Fibroblast of the aortic adventitia (primary cell): Measurements from ENCODE around the gene DDX46. TPM values are rescaled to one million over a fixed set of nuclear protein-coding genes. Genes with fewer than 3 reads are reported as not detected.

Experiments
- DNase-seq: peaks from one replicate; pipeline ENCODE4 v3.0.0-alpha.2; 2010; ENCODE audit warnings: low read depth
- H3K4me3 ChIP-seq: 2 replicates; pipeline ENCODE4 v1.5.1; 2011; ENCODE audit warnings: low read depth, mild to moderate bottlenecking, control low read depth, low read length, moderate library complexity
- total RNA-seq: library from RNA; depleted of rRNA; stranded (reverse); fragments of >200 nt; gene quantifications from 2 replicates; pipeline ENCODE4 v1.2.3, GENCODE V29; 2012; ENCODE audit warnings: low replicate concordance
- TF ChIP-seq, protein P1 (sequence below): IDR thresholded peaks from 2 replicates; pipeline ENCODE4 v1.5.1; 2011; ENCODE audit warnings: mild to moderate bottlenecking, low read length, control low read depth, inconsistent platforms; ENCODE audit not compliant: insufficient read depth

The DDX46 gene
- total RNA-seq, 1 donor: 30.5 TPM

- no peak overlapping the region for H3K4me3 ChIP-seq
- DNase-seq: no peak
- TF ChIP-seq, protein P1, sequence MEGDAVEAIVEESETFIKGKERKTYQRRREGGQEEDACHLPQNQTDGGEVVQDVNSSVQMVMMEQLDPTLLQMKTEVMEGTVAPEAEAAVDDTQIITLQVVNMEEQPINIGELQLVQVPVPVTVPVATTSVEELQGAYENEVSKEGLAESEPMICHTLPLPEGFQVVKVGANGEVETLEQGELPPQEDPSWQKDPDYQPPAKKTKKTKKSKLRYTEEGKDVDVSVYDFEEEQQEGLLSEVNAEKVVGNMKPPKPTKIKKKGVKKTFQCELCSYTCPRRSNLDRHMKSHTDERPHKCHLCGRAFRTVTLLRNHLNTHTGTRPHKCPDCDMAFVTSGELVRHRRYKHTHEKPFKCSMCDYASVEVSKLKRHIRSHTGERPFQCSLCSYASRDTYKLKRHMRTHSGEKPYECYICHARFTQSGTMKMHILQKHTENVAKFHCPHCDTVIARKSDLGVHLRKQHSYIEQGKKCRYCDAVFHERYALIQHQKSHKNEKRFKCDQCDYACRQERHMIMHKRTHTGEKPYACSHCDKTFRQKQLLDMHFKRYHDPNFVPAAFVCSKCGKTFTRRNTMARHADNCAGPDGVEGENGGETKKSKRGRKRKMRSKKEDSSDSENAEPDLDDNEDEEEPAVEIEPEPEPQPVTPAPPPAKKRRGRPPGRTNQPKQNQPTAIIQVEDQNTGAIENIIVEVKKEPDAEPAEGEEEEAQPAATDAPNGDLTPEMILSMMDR: no peak
Observed at GRCh38 chr5:134857401-134857800, 98.8 kb downstream of the DDX46 start.

- TF ChIP-seq, protein P1: no peak
- DNase-seq: no peak
- H3K4me3 ChIP-seq: no peak overlapping the region
Observed at GRCh38 chr5:134864707-134865106, 106.1 kb downstream of the DDX46 start.

DNA sequence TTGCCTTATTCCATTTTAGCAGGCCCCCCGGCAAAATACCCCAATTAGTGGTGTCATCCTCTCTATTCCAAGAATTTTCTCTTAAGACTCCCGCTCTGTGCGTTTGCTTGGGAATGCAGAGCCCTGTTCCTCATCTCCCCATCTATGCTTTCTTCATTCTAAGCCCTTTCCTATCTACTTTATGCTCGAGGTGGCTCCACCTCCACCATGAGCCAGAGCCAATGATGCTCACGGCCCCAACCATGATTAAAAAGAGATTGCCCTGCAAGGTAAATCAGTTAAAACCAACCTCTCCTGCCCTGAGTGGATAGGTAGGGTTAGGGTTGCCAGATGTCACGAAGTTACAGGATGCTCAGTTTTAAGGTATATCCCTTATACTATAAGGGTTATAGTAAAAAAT lies 114.9 kb downstream of the DDX46 start:
- DNase-seq: no peak
- H3K4me3 ChIP-seq: peak overlapping the region; percentile 91
- TF ChIP-seq, protein P1: no peak

GRCh38 chr5:134873987-134874830 lies 115.6 kb downstream of the DDX46 start, which contains the start of gene TXNDC15:
Gene TXNDC15 (plus strand): TSS chr5:134874371. CDS start chr5:134874428, 57 bp downstream.
- TF ChIP-seq, protein P1: no peak
- peak within 1 kb of the TSS; percentile 91 for H3K4me3 ChIP-seq
- peak; percentile 83 for DNase-seq

DNA sequence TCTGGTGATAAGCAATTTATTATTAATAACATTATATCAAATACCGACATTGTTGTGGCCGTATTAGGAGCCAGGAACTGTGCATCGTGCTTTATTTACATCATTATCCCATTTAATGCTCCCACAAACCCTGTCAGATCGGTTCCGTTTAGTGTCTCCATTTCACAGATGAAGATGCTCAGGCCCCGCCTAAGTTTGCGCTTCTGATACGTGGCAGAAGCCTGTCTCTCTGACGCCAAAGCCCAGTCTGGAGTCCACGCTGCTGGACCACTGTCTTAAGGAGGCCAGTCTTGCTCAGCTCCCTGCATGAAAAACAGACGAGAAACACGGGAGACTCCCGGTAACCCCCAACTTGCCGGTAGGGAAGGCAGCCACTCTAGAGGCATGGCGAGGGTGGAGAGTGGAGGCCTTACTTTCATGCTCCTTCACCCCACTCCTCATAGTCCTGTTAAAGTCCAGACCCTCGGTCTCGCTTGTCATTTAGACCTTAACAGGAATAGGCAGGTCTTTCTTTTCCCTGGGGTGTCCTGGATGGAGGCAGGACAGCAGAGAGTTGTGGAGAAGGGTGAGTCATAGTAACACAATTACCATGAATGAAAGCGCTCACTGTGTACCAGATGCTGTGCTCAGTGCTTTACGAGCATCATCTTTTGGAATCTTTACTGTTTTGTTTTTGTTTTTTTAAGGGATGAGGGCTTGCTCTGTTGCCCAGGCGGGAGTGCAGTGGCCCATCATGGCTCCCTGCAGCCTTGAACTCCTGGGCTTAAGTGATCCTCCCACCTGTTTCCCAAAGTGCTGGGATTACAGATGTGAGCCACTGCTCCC lies 116.5 kb downstream of the DDX46 start:
- DNase-seq: peak; percentile 84
- TF ChIP-seq, protein P1: no peak
- peak overlapping the region; percentile 91 for H3K4me3 ChIP-seq

- no peak overlapping the region for H3K4me3 ChIP-seq
- no peak for DNase-seq
- TF ChIP-seq, protein P1: no peak
Observed at GRCh38 chr5:134877159-134877558, 118.6 kb downstream of the DDX46 start.
